GM12878 (cell line): ENCODE results near the gene THOC5. TPM values are rescaled to one million over a fixed set of nuclear protein-coding genes. Genes with fewer than 3 reads are reported as not detected.

Experiments used
- ATAC-seq: fragments of 200-7000 bp; cut with Tn5 transposase; 3 replicates; pipeline ENCODE4 v1.9.1; 2020; ENCODE audit warnings: mild to moderate bottlenecking, moderate library complexity
- BruUV-seq: library from RNA; stranded (reverse); fragments of 400-500 nt; replicated peaks from 2 replicates; lab custom pipeline; 2021; lab: Mats Ljungman, UMichigan
- CTCF ChIA-PET: fragments of 300-600 bp; sonication (Branson Sonifier 250); formaldehyde crosslinking; extraction: SDS; loops from one replicate; lab custom pipeline; 2021; ENCODE audit warnings: inconsistent platforms; lab: Yijun Ruan, JAX
- POLR2A ChIA-PET: fragments of 350-600 bp; formaldehyde crosslinking; extraction: SDS; loops from one replicate; lab custom pipeline; 2021; ENCODE audit warnings: inconsistent platforms; lab: Charles Lee
- RAD21 ChIA-PET: fragments of 300-600 bp; sonication (Branson Sonifier 250); formaldehyde crosslinking; loops from one replicate; lab custom pipeline; 2023; ENCODE audit warnings: antibody characterized with exemption; ENCODE audit not compliant: unreplicated experiment; lab: Charles Lee
- SMC1A ChIA-PET: fragments of 300-600 bp; sonication (Branson Sonifier 250); formaldehyde crosslinking; loops from one replicate; lab custom pipeline; 2023; ENCODE audit not compliant: unreplicated experiment, uncharacterized antibody; lab: Charles Lee
- DNase-seq: peaks from one replicate; pipeline ENCODE4 v3.0.0-alpha.2; 2011; ENCODE audit warnings: low read depth, low spot score
- FAIRE-seq: peaks from 3 replicates; lab custom pipeline; 2011; peaks lifted over from hg19 to GRCh38; lab: Jason Lieb, UNC
- H2AFZ ChIP-seq: 2 replicates; pipeline ENCODE4 v1.6.0; 2011; ENCODE audit warnings: low read depth, low read length, control low read depth; ENCODE audit not compliant: control insufficient read depth
- H3K27ac ChIP-seq: 2 replicates; pipeline ENCODE4 v1.5.1; 2011; ENCODE audit warnings: control low read depth; ENCODE audit not compliant: control insufficient read depth, insufficient read depth
- H3K27me3 ChIP-seq, 2 experiments: replicated peaks in 1 of 2; 2 replicates each; pipeline versions ENCODE4 v1.6.0 to v1.6.1; 2011; ENCODE audit warnings: low read length in 1 of 2; ENCODE audit not compliant: control insufficient read depth in 2 of 2, insufficient read depth in 2 of 2
- H3K36me3 ChIP-seq, 2 experiments: 2 replicates each; pipeline ENCODE4 v1.5.1; 2011; ENCODE audit warnings: low read length in 1 of 2; ENCODE audit not compliant: control insufficient read depth in 2 of 2, insufficient read depth in 2 of 2
- H3K4me1 ChIP-seq: 2 replicates; pipeline ENCODE4 v1.6.1; 2011; ENCODE audit warnings: mild to moderate bottlenecking, low read length, moderate library complexity, mixed read lengths; ENCODE audit not compliant: control insufficient read depth, insufficient read depth
- H3K4me2 ChIP-seq: 2 replicates; pipeline ENCODE4 v1.6.0; 2011; ENCODE audit warnings: control low read depth; ENCODE audit not compliant: control insufficient read depth, insufficient read depth
- H3K4me3 ChIP-seq: fragments of 200-600 bp; sonication (generic); 2 replicates; pipeline ENCODE4 v1.5.1; 2016
- H3K79me2 ChIP-seq: 2 replicates; pipeline ENCODE4 v1.6.0; 2011; ENCODE audit warnings: low read length; ENCODE audit not compliant: control insufficient read depth, insufficient read depth
- H3K9ac ChIP-seq: 2 replicates; pipeline ENCODE4 v1.8.0; 2011; ENCODE audit warnings: low read length, control low read depth, mixed read lengths; ENCODE audit not compliant: control insufficient read depth, insufficient read depth
- H3K9me3 ChIP-seq: replicated peaks from 3 replicates; pipeline ENCODE4 v1.5.1; 2011; ENCODE audit warnings: mild to moderate bottlenecking, low read length; ENCODE audit not compliant: control insufficient read depth, insufficient read depth
- H4K20me1 ChIP-seq: 2 replicates; pipeline ENCODE4 v1.6.0; 2011; ENCODE audit not compliant: control insufficient read depth, insufficient read depth
- CEBPZ ChIP-seq: fragments of 150-350 bp; IDR thresholded peaks from 2 replicates; pipeline ENCODE4 v1.6.1; 2016; ENCODE audit warnings: low read depth, low read length
- HDAC2 ChIP-seq: fragments of 200-600 bp; sonication (generic); IDR thresholded peaks from 2 replicates; pipeline ENCODE4 v1.6.1; 2017
- MTA3 ChIP-seq: IDR thresholded peaks from 2 replicates; pipeline ENCODE4 v1.6.1; 2012; ENCODE audit warnings: low read length, inconsistent platforms, borderline replicate concordance
- TAF1 ChIP-seq: IDR thresholded peaks from 2 replicates; pipeline ENCODE4 v1.6.1; 2011; ENCODE audit warnings: mild to moderate bottlenecking, low read depth, low read length, borderline replicate concordance
- WGBS: methylation state at CpG from one replicate; pipeline ENCODE4 v1.1.6; 2016; ENCODE audit warnings: low lambda C conversion rate; ENCODE audit not compliant: insufficient replicate concordance, insufficient coverage; ENCODE audit errors: missing lambda C conversion rate; 5-methylcytosine and 5-hydroxymethylcytosine counted together
- in situ Hi-C: fragments of 300-500 bp; cut with MboI; formaldehyde crosslinking; loops from 9 replicates; pipeline ENCODE4 v1.14.3; 2018; ENCODE audit warnings: mixed read lengths
- intact Hi-C: fragments of 100-400 bp; cut with micrococcal nuclease; formaldehyde crosslinking; loops from one replicate; pipeline ENCODE4 v1.14.2; 2022; ENCODE audit not compliant: unreplicated experiment
- polyA plus RNA-seq, 11 experiments: library from polyadenylated mRNA; depleted of rRNA in 4 of 11; unstranded in 6 of 11; stranded (reverse) in 5 of 11; fragments of >200 nt; fragmentation: Nextera tagmentation in 4 of 11; fragmentation: Illumina TruSeq in 1 of 11; extraction: Ambion mirVana in 4 of 11; extraction: Trizol in 1 of 11; gene quantifications; 1 replicate in 1 of 11; 2 replicates in 10 of 11; pipeline versions ENCODE4 v1.2.1 to v1.2.3, GENCODE V29; 2011 to 2016; ENCODE audit warnings: inconsistent platforms in 2 of 11, missing spikeins in 2 of 11, low read depth in 1 of 11
- total RNA-seq, 4 experiments: library from RNA; depleted of rRNA in 3 of 4; stranded (reverse); fragments of >200 nt in 3 of 4; fragmentation: Illumina TruSeq in 1 of 4; extraction: Trizol in 1 of 4; gene quantifications; 2 replicates each; pipeline versions ENCODE4 v1.2.1 to v1.2.3, GENCODE V29; 2013 to 2021
- TF ChIP-seq, protein P1 (sequence below): fragments of 450-650 bp; formaldehyde crosslinking; IDR thresholded peaks from 2 replicates; pipeline ENCODE4 v1.5.0; 2022; ENCODE audit warnings: mild to moderate bottlenecking, missing genetic modification characterization

Gene THOC5
- total and polyA plus RNA-seq, 10 of the 15 experiments (the other 5 are each of a cell fraction or from before 2014, with no cell fraction given): 20.9 to 44.9 (median 31.4) TPM

DNA sequence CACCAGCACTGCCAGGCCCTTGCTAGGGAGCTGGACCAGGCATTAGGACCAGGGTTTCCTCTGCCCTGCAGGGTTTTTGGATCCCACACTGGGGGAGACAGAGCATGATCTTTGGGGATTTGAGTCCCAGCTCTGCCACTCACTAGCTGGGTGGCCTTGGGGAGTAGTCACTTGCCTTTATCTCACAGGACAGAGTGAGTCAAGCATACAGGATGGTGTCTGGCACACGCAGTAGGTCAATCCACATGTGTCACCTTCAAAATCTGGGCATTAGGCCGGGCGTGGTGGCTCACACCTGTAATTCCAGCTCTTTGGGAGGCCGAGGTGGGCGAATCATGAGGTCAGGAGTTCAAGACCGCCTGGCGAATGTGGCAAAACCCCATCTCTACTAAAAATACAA, 70.8 kb downstream of the THOC5 start:
- no peaks in the 10 kb centered on the region for H4K20me1 ChIP-seq
- ChIA-PET SMC1A (no interaction called here), POLR2A (no interaction called here), CTCF (interaction anchor here (1.3 kb wide), 1 partner anchor 143 kb away, joined by 3 read pairs; no protein-coding TSS in a partner anchor), RAD21 (no interaction called here)
- no peaks in the 10 kb centered on the region for H3K79me2 ChIP-seq
- 14% methylated on average over 7 of the region's 7 CpGs for WGBS
- no peak for TF ChIP-seq HDAC2
- TF ChIP-seq TAF1: no peak
- TF ChIP-seq CEBPZ: no peak
- TF ChIP-seq, protein P1, sequence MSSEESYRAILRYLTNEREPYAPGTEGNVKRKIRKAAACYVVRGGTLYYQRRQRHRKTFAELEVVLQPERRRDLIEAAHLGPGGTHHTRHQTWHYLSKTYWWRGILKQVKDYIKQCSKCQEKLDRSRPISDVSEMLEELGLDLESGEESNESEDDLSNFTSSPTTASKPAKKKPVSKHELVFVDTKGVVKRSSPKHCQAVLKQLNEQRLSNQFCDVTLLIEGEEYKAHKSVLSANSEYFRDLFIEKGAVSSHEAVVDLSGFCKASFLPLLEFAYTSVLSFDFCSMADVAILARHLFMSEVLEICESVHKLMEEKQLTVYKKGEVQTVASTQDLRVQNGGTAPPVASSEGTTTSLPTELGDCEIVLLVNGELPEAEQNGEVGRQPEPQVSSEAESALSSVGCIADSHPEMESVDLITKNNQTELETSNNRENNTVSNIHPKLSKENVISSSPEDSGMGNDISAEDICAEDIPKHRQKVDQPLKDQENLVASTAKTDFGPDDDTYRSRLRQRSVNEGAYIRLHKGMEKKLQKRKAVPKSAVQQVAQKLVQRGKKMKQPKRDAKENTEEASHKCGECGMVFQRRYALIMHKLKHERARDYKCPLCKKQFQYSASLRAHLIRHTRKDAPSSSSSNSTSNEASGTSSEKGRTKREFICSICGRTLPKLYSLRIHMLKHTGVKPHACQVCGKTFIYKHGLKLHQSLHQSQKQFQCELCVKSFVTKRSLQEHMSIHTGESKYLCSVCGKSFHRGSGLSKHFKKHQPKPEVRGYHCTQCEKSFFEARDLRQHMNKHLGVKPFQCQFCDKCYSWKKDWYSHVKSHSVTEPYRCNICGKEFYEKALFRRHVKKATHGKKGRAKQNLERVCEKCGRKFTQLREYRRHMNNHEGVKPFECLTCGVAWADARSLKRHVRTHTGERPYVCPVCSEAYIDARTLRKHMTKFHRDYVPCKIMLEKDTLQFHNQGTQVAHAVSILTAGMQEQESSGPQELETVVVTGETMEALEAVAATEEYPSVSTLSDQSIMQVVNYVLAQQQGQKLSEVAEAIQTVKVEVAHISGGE (CRISPR knock-in tag): no peak
- no peak for TF ChIP-seq MTA3
- no peaks in the 10 kb centered on the region for H3K36me3 ChIP-seq
- DNase-seq (no peak), FAIRE-seq (no peak), ATAC-seq (no peak)
- H3K27ac ChIP-seq: no peak overlapping the region
- no peak overlapping the region for H3K9ac ChIP-seq
- no peaks in the 10 kb centered on the region; the same call in 2 of the 3 replicates for H3K9me3 ChIP-seq
- in situ Hi-C loops: no loop called here
- H3K4me3 ChIP-seq: no peak overlapping the region
- no peak overlapping the region for H2AFZ ChIP-seq
- intact Hi-C loops: no loop called here
- no peak overlapping the region for H3K4me2 ChIP-seq
- no peaks in the 10 kb centered on the region for H3K4me1 ChIP-seq
- peaks cover 0 to 3% of the 10 kb centered on the region in 2 experiments; a peak in 2 of 4 replicates for H3K27me3 ChIP-seq
- no TSS peak for BruUV-seq
